GM19372 (cell line): ENCODE data around the gene FMO3.

ENCODE experiments used
- ATAC-seq: cut with Tn5 transposase; IDR thresholded peaks from one replicate; pipeline ENCODE4 v1.9.1; 2021; ENCODE audit warnings: mild to moderate bottlenecking, low read depth, moderate library complexity; ENCODE audit not compliant: unreplicated experiment

Gene FMO3

GRCh38 chr1:171115280-171115897, 24.7 kb downstream of the FMO3 start:
- no peak for ATAC-seq

GRCh38 chr1:171116676-171117075, 26.0 kb downstream of the FMO3 start:
- ATAC-seq, result no peak

GRCh38 chr1:171117085-171117484, 26.4 kb downstream of the FMO3 start:
- no peak for ATAC-seq

- ATAC-seq, result no peak
These were observed 28.9 kb downstream of the FMO3 start for GRCh38 chr1:171119648-171120047.

- ATAC-seq, result no peak
These were observed 31.6 kb downstream of the FMO3 start for GRCh38 chr1:171122299-171122698.

- no peak for ATAC-seq
These were observed 32.2 kb downstream of the FMO3 start for GRCh38 chr1:171122893-171123292.

GRCh38 chr1:171126504-171126903, 35.8 kb downstream of the FMO3 start:
- ATAC-seq, result no peak

GRCh38 chr1:171127099-171127498, 36.4 kb downstream of the FMO3 start:
- no peak for ATAC-seq

GRCh38 chr1:171127501-171127900, 36.8 kb downstream of the FMO3 start:
- ATAC-seq, result no peak

- ATAC-seq, result no peak
These were observed 37.8 kb downstream of the FMO3 start for GRCh38 chr1:171128463-171128862.

- no peak for ATAC-seq
These were observed 43.7 kb downstream of the FMO3 start for GRCh38 chr1:171134204-171134923.

GRCh38 chr1:171137580-171137979, 46.9 kb downstream of the FMO3 start:
- ATAC-seq, result no peak

- ATAC-seq, result no peak
These were observed 48.3 kb downstream of the FMO3 start for GRCh38 chr1:171138980-171139379.

- ATAC-seq, result no peak
These were observed 49.2 kb downstream of the FMO3 start for GRCh38 chr1:171139890-171140289.

- ATAC-seq, result no peak
These were observed 49.7 kb downstream of the FMO3 start for GRCh38 chr1:171140401-171140800.

- ATAC-seq, result no peak
These were observed 50.4 kb downstream of the FMO3 start for GRCh38 chr1:171140956-171141687.

GRCh38 chr1:171141688-171142415, 51.1 kb downstream of the FMO3 start:
- no peak for ATAC-seq

- ATAC-seq, result no peak
These were observed 52.0 kb downstream of the FMO3 start for GRCh38 chr1:171142416-171143385.

GRCh38 chr1:171150156-171150555, 59.5 kb downstream of the FMO3 start:
- ATAC-seq, result no peak

GRCh38 chr1:171152549-171152948, 61.8 kb downstream of the FMO3 start:
- ATAC-seq, result no peak
